ENCODE data around the gene MYO7B.

DNA sequence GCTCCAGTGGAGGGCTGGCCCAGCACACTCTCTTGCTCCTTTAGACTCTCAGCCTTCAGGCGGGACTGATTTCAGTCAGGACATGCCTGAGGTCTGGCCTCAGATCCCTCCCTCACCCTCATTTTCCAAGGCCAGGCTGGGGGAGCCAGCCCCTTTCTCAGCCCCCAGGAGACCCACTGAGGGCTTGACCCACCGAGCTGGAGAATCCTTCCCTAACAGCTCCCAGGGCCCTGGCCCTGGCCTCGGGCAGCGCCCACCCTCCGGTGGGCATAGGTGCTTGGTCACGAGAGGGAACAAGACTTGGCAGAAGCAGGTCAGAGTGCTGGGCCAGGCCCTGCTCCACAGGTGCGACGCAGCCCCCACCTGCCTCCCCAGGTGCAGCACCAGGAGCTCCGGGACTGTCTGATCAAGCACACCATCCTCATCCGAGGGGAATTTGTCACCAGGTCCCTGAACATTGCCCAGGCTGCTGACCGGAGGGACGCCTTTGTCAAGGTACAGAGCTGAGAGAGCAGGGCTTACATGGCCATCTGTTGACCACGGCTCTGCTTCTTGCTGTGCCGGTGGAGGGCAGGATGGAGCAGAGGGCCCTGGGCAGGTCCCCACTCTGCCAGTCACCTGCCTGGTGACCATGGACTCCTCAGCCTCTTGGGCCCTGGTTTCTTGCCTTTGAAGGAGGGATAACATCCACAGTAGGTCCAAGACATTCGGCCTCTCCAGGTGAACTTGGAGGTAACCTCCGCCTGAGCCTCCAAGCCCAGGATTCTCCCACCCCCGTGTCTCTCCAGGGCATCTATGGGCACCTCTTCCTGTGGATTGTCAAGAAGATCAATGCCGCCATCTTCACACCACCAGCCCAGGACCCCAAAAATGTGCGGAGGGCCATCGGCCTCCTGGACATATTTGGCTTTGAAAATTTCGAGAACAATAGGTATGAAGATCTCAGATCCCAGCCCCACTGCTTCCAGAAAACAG is 46.3 kb downstream of the MYO7B start:
- TF ChIP-seq, protein P1, sequence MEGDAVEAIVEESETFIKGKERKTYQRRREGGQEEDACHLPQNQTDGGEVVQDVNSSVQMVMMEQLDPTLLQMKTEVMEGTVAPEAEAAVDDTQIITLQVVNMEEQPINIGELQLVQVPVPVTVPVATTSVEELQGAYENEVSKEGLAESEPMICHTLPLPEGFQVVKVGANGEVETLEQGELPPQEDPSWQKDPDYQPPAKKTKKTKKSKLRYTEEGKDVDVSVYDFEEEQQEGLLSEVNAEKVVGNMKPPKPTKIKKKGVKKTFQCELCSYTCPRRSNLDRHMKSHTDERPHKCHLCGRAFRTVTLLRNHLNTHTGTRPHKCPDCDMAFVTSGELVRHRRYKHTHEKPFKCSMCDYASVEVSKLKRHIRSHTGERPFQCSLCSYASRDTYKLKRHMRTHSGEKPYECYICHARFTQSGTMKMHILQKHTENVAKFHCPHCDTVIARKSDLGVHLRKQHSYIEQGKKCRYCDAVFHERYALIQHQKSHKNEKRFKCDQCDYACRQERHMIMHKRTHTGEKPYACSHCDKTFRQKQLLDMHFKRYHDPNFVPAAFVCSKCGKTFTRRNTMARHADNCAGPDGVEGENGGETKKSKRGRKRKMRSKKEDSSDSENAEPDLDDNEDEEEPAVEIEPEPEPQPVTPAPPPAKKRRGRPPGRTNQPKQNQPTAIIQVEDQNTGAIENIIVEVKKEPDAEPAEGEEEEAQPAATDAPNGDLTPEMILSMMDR (IDR thresholded peaks at IDR 0.05): no peak
- TF ChIP-seq POLR2A (IDR thresholded peaks at IDR 0.05): no peak
